Endothelial cell of umbilical vein (primary cell): ENCODE results near the gene CNTN1.

Source experiments
- EZH2 ChIP-seq: IDR thresholded peaks from 2 replicates; pipeline ENCODE4 v1.6.1; 2012; ENCODE audit warnings: borderline replicate concordance, low read depth, mild to moderate bottlenecking, moderate library complexity, low read length, inconsistent platforms; ENCODE audit not compliant: severe bottlenecking
- FOS ChIP-seq: IDR thresholded peaks from 2 replicates; pipeline ENCODE4 v1.6.1; 2011; ENCODE audit warnings: mild to moderate bottlenecking, low read length, moderate library complexity, borderline replicate concordance; ENCODE audit not compliant: insufficient read depth
- GATA2 ChIP-seq: IDR thresholded peaks from 2 replicates; pipeline ENCODE4 v1.7.0; 2011; ENCODE audit warnings: low read depth, mild to moderate bottlenecking, moderate library complexity, mixed read lengths, low read length; ENCODE audit not compliant: insufficient read length, insufficient read depth
- JUN ChIP-seq: IDR thresholded peaks from 2 replicates; pipeline ENCODE4 v1.6.1; 2011; ENCODE audit warnings: borderline replicate concordance, low read depth; ENCODE audit not compliant: insufficient read length, insufficient read depth
- MYC ChIP-seq: IDR thresholded peaks from one replicate; pipeline ENCODE4 v1.6.1; 2011; ENCODE audit warnings: mild to moderate bottlenecking, low read depth, low read length
- POLR2A ChIP-seq: IDR thresholded peaks from 2 replicates; pipeline ENCODE4 v1.6.1; 2012; ENCODE audit warnings: low read depth, mild to moderate bottlenecking, control low read depth, low read length
- POLR2AphosphoS5 ChIP-seq: IDR thresholded peaks from 2 replicates; pipeline ENCODE4 v1.6.1; 2012; ENCODE audit warnings: low read depth, mild to moderate bottlenecking, control low read depth, low read length, moderate library complexity; ENCODE audit not compliant: insufficient read depth
- TF ChIP-seq, protein P1 (sequence below), 2 donors: IDR thresholded peaks; 1 replicate in 1 of 2; 2 replicates in 1 of 2; pipeline ENCODE4 v1.5.1; 2011; ENCODE audit warnings: low read length in 2 of 2, mild to moderate bottlenecking in 2 of 2, moderate library complexity in 2 of 2, control low read depth in 1 of 2, inconsistent platforms in 1 of 2, low read depth in 1 of 2; ENCODE audit not compliant: insufficient read depth in 1 of 2; ENCODE audit errors: extremely low read depth in 1 of 2
- TF ChIP-seq, protein P2 (sequence below): IDR thresholded peaks from 2 replicates; pipeline ENCODE4 v1.6.1; 2011; ENCODE audit not compliant: insufficient read depth, insufficient read length

DNA sequence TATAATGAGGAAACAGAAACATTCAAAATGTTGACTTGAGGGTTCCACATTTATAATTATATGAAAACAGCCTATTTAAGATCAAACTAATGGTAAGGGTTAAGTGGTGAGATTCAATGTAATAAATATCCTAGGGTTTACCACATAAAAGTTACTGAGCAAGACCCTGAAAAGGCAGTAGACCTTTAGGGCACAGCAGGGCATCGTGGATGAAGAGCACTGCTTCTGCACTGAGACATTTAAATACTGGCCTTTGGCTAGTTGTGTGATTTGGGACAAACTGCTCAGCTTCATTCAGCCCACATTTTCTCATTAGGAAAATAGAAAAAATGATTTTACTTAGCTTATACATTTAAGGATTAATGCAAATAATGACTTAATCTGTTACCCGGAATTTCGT, 42.0 kb downstream of the CNTN1 start:
- TF ChIP-seq, protein P1, sequence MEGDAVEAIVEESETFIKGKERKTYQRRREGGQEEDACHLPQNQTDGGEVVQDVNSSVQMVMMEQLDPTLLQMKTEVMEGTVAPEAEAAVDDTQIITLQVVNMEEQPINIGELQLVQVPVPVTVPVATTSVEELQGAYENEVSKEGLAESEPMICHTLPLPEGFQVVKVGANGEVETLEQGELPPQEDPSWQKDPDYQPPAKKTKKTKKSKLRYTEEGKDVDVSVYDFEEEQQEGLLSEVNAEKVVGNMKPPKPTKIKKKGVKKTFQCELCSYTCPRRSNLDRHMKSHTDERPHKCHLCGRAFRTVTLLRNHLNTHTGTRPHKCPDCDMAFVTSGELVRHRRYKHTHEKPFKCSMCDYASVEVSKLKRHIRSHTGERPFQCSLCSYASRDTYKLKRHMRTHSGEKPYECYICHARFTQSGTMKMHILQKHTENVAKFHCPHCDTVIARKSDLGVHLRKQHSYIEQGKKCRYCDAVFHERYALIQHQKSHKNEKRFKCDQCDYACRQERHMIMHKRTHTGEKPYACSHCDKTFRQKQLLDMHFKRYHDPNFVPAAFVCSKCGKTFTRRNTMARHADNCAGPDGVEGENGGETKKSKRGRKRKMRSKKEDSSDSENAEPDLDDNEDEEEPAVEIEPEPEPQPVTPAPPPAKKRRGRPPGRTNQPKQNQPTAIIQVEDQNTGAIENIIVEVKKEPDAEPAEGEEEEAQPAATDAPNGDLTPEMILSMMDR (IDR thresholded peaks at IDR 0.05; ENCODE audit: extremely low read depth in 1 of 2, insufficient read depth in 1 of 2, low read depth in 1 of 2, low read length in 2 of 2): no peak
- TF ChIP-seq MYC (no peak), POLR2AphosphoS5 (no peak), POLR2A (no peak), FOS (no peak), EZH2 (no peak), JUN (no peak), GATA2 (no peak)
- TF ChIP-seq, protein P2, sequence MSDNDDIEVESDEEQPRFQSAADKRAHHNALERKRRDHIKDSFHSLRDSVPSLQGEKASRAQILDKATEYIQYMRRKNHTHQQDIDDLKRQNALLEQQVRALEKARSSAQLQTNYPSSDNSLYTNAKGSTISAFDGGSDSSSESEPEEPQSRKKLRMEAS: no peak
